H1 (cell line): ENCODE results near the gene MACROD2. TPM values are rescaled to one million over a fixed set of nuclear protein-coding genes. Genes with fewer than 3 reads are reported as not detected.

Experiments
- CTCF ChIA-PET: fragments of 300-600 bp; sonication (Branson Sonifier 250); formaldehyde crosslinking; loops from one replicate; lab custom pipeline; 2021; ENCODE audit not compliant: partially characterized antibody; lab: Charles Lee
- POLR2A ChIA-PET: fragments of 300-600 bp; sonication (Branson Sonifier 250); formaldehyde crosslinking; loops from one replicate; lab custom pipeline; 2021; ENCODE audit warnings: inconsistent platforms; ENCODE audit not compliant: partially characterized antibody; lab: Charles Lee
- DNase-seq, 2 experiments: peaks; one replicate each; pipeline versions ENCODE4 v3.0.0 to v3.0.0-alpha.2; 2010 to 2022; ENCODE audit warnings: low spot score in 2 of 2, low read depth in 1 of 2, mixed read lengths in 1 of 2
- FAIRE-seq: peaks from 2 replicates; lab custom pipeline; 2011; peaks lifted over from hg19 to GRCh38; lab: Jason Lieb, UNC
- H2AFZ ChIP-seq: 2 replicates; pipeline ENCODE4 v1.8.1; 2012; ENCODE audit warnings: low read length, inconsistent platforms
- H2AK5ac ChIP-seq: 2 replicates; pipeline ENCODE4 v1.6.1; 2013; ENCODE audit warnings: low read depth, low read length
- H2BK120ac ChIP-seq: replicated peaks from 2 replicates; pipeline ENCODE3; 2013; ENCODE audit warnings: low read depth, low read length, inconsistent platforms
- H2BK12ac ChIP-seq: 2 replicates; pipeline ENCODE4 v1.6.1; 2013; ENCODE audit warnings: low read depth, low read length
- H2BK15ac ChIP-seq: 2 replicates; pipeline ENCODE4 v1.6.1; 2013; ENCODE audit warnings: low read length
- H2BK20ac ChIP-seq: 2 replicates; pipeline ENCODE4 v1.6.1; 2013; ENCODE audit warnings: low read length
- H2BK5ac ChIP-seq: 2 replicates; pipeline ENCODE4 v1.6.1; 2013; ENCODE audit warnings: low read depth, low read length
- H3K14ac ChIP-seq: 2 replicates; pipeline ENCODE4 v1.6.1; 2013; ENCODE audit warnings: inconsistent platforms; ENCODE audit not compliant: insufficient read length
- H3K18ac ChIP-seq: 2 replicates; pipeline ENCODE4 v1.6.1; 2013; ENCODE audit warnings: low read length; ENCODE audit errors: extremely low read depth
- H3K23ac ChIP-seq: 2 replicates; pipeline ENCODE4 v1.6.1; 2013; ENCODE audit warnings: inconsistent platforms; ENCODE audit not compliant: insufficient read length
- H3K23me2 ChIP-seq: 2 replicates; pipeline ENCODE4 v1.6.1; 2013; ENCODE audit warnings: low read depth, low read length
- H3K27ac ChIP-seq: 2 replicates; pipeline ENCODE4 v1.6.1; 2011; ENCODE audit warnings: low read depth, low read length, inconsistent platforms
- H3K27me3 ChIP-seq, 4 experiments: replicated peaks in 1 of 4; 1 replicate in 1 of 4; 2 replicates in 3 of 4; pipeline versions ENCODE4 v1.6.1 to v1.8.1; 2011 to 2013; ENCODE audit warnings: low read length in 3 of 4, mild to moderate bottlenecking in 3 of 4, inconsistent platforms in 2 of 4, mixed read lengths in 2 of 4, moderate library complexity in 1 of 4; ENCODE audit not compliant: control insufficient read depth in 3 of 4, insufficient read depth in 3 of 4; ENCODE audit errors: extremely low read depth in 1 of 4
- H3K36me3 ChIP-seq, 4 experiments: 2 replicates each; pipeline versions ENCODE4 v1.6.1 to v1.8.1; 2011 to 2013; ENCODE audit warnings: mild to moderate bottlenecking in 4 of 4, low read length in 3 of 4, moderate library complexity in 2 of 4, control low read depth in 1 of 4, inconsistent platforms in 1 of 4; ENCODE audit not compliant: insufficient read depth in 4 of 4, control insufficient read depth in 2 of 4
- H3K4ac ChIP-seq: replicated peaks from 2 replicates; pipeline ENCODE3; 2013; ENCODE audit warnings: low read length, low read depth, mixed read lengths, inconsistent platforms; ENCODE audit not compliant: insufficient read length
- H3K4me1 ChIP-seq, 4 experiments: replicated peaks in 1 of 4; 1 replicate in 1 of 4; 2 replicates in 3 of 4; pipeline versions ENCODE4 v1.6.1 to v1.8.1; 2011 to 2013; ENCODE audit warnings: low read length in 3 of 4, inconsistent platforms in 2 of 4, mixed read lengths in 1 of 4; ENCODE audit not compliant: insufficient read depth in 4 of 4, control insufficient read depth in 3 of 4
- H3K4me2 ChIP-seq, 2 experiments: 2 replicates each; pipeline versions ENCODE4 v1.6.1 to v1.8.1; 2011 to 2013; ENCODE audit warnings: low read depth in 2 of 2, low read length in 2 of 2, control low read depth in 1 of 2, inconsistent platforms in 1 of 2, mild to moderate bottlenecking in 1 of 2; ENCODE audit not compliant: insufficient read depth in 1 of 2
- H3K4me3 ChIP-seq, 4 experiments: fragments of 200-600, 300-600 bp in 1 of 4; sonication (generic), shearing (Covaris generic), sonication (Bioruptor Twin) in 1 of 4; 2 replicates each; pipeline versions ENCODE4 v1.5.1 to v1.8.1; 2011 to 2016; ENCODE audit warnings: low read length in 4 of 4, low read depth in 3 of 4, control low read depth in 2 of 4, inconsistent platforms in 2 of 4, mild to moderate bottlenecking in 2 of 4, mixed read lengths in 1 of 4, moderate library complexity in 1 of 4; ENCODE audit not compliant: insufficient read depth in 2 of 4; ENCODE audit errors: extremely low read depth in 1 of 4
- H3K56ac ChIP-seq: replicated peaks from 2 replicates; pipeline ENCODE3; 2013; ENCODE audit warnings: low read depth, mild to moderate bottlenecking, mixed read lengths, low read length, inconsistent platforms; ENCODE audit not compliant: insufficient read length
- H3K79me1 ChIP-seq: 2 replicates; pipeline ENCODE4 v1.6.1; 2013; ENCODE audit warnings: low read depth, low read length, control low read depth
- H3K79me2 ChIP-seq, 2 experiments: 2 replicates each; pipeline versions ENCODE4 v1.6.1 to v1.8.1; 2012 to 2013; ENCODE audit warnings: low read length in 2 of 2, mild to moderate bottlenecking in 2 of 2, inconsistent platforms in 1 of 2; ENCODE audit not compliant: insufficient read depth in 2 of 2, control insufficient read depth in 1 of 2
- H3K9ac ChIP-seq, 4 experiments: replicated peaks in 1 of 4; 1 replicate in 1 of 4; 2 replicates in 3 of 4; pipeline versions ENCODE4 v1.6.1 to v1.8.1; 2011 to 2013; ENCODE audit warnings: low read depth in 3 of 4, low read length in 3 of 4, control low read depth in 2 of 4, mild to moderate bottlenecking in 2 of 4, moderate library complexity in 2 of 4, inconsistent platforms in 1 of 4; ENCODE audit errors: extremely low read depth in 1 of 4
- H3K9me3 ChIP-seq, 2 experiments: 2 replicates each; pipeline versions ENCODE4 v1.6.1 to v1.8.1; 2012 to 2013; ENCODE audit warnings: mild to moderate bottlenecking in 2 of 2, moderate library complexity in 2 of 2, control low read depth in 1 of 2, inconsistent platforms in 1 of 2, low read depth in 1 of 2, low read length in 1 of 2, mixed read lengths in 1 of 2; ENCODE audit not compliant: insufficient read depth in 2 of 2
- H4K20me1 ChIP-seq, 2 experiments: replicated peaks in 1 of 2; 2 replicates each; pipeline versions ENCODE3 to v1.8.1; 2011 to 2013; ENCODE audit warnings: inconsistent platforms in 2 of 2, low read length in 2 of 2, mild to moderate bottlenecking in 1 of 2; ENCODE audit not compliant: insufficient read depth in 2 of 2, control insufficient read depth in 1 of 2
- H4K5ac ChIP-seq: 2 replicates; pipeline ENCODE4 v1.6.1; 2013; ENCODE audit warnings: low read length, low read depth, mixed read lengths, inconsistent platforms; ENCODE audit not compliant: insufficient read length
- H4K8ac ChIP-seq: 2 replicates; pipeline ENCODE4 v1.8.0; 2013; ENCODE audit warnings: mild to moderate bottlenecking, moderate library complexity, low read length, inconsistent platforms; ENCODE audit not compliant: insufficient read depth; ENCODE audit errors: extremely low read depth
- H4K91ac ChIP-seq: replicated peaks from 2 replicates; pipeline ENCODE3; 2013; ENCODE audit warnings: low read length, mixed read lengths, inconsistent platforms; ENCODE audit not compliant: insufficient read length
- FOSL1 ChIP-seq: IDR thresholded peaks from 2 replicates; pipeline ENCODE4 v1.6.1; 2011; ENCODE audit warnings: mild to moderate bottlenecking, low read depth, low read length, moderate library complexity; ENCODE audit not compliant: insufficient read depth
- TEAD4 ChIP-seq: IDR thresholded peaks from 2 replicates; pipeline ENCODE4 v1.6.1; 2012; ENCODE audit warnings: low read depth, low read length, inconsistent platforms, mixed read lengths
- WGBS, 2 experiments: shearing (Covaris generic) in 1 of 2; methylation state at CpG; one replicate each; pipeline versions ENCODE4 v1.1.6 to v1.1.7; 2013 to 2015; ENCODE audit warnings: low lambda C conversion rate in 2 of 2, mixed read lengths in 2 of 2, inconsistent platforms in 1 of 2, low coverage in 1 of 2, missing lambda C conversion rate in 1 of 2; ENCODE audit not compliant: insufficient replicate concordance in 2 of 2, insufficient coverage in 1 of 2, insufficient read length in 1 of 2; ENCODE audit errors: extremely low coverage in 1 of 2, missing lambda C conversion rate in 1 of 2; 5-methylcytosine and 5-hydroxymethylcytosine counted together
- polyA plus RNA-seq, 7 experiments: library from polyadenylated mRNA; depleted of rRNA in 3 of 7; stranded (reverse) in 5 of 7; unstranded in 2 of 7; fragments of >200 nt in 5 of 7; fragments of 200-250 nt in 2 of 7; gene quantifications; 1 replicate in 5 of 7; 2 replicates in 1 of 7; 4 replicates in 1 of 7; pipeline versions ENCODE4 v1.2.1 to v1.2.3, GENCODE V29; 2011 to 2013; ENCODE audit warnings: missing spikeins in 2 of 7, mixed read lengths in 2 of 7
- total RNA-seq: library from RNA; stranded (reverse); fragmentation: NEBNext Ultra II Directional; extraction: Animal tissue kit (Norgen Biotek cat#: 25700); gene quantifications from 2 replicates; pipeline ENCODE4 v1.2.1, GENCODE V29; 2021
- TF ChIP-seq, protein P1 (sequence below): IDR thresholded peaks from 2 replicates; pipeline ENCODE4 v1.6.1; 2012; ENCODE audit warnings: inconsistent platforms

The MACROD2 gene
- total and polyA plus RNA-seq, 2 of the 8 experiments (the other 6 are each of a cell fraction or from before 2014, with no cell fraction given): 0.70 to 3.9 TPM

DNA sequence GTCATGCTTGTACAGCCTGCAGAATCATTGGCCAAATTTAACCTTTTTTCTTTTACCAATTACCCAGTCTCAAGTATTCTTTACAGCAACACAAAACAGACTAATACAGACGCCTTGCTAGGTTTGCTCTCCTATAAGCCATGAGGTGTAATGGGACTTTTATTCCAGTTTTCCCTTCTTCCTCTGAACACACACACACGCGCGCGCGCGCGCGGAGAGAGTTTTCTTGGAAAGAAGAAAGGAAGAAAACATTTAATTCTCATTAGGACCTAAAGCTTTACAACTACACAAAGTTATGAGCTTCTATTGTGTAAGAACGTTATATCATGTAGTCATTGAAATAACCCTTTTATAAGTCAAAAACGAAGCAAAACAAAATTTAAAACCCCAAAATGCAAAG, 1023.6 kb downstream of the MACROD2 start:
- no peak overlapping the region for H4K8ac ChIP-seq
- H3K56ac ChIP-seq: no peak overlapping the region
- no peak overlapping the region for H2BK5ac ChIP-seq
- H3K23ac ChIP-seq: no peak overlapping the region
- no peak overlapping the region for H3K9ac ChIP-seq
- 0 out of 4 replicates have a peak, but pooled peaks cover 0 to 5% of the 10 kb centered on the region in 2 experiments for H3K9me3 ChIP-seq
- no peaks in the 10 kb centered on the region for H3K27me3 ChIP-seq
- H2BK20ac ChIP-seq: no peak overlapping the region
- H3K4ac ChIP-seq: no peak overlapping the region
- H3K36me3 ChIP-seq: no peaks in the 10 kb centered on the region
- no peak overlapping the region for H3K18ac ChIP-seq
- no peaks in the 10 kb centered on the region for H3K4me1 ChIP-seq
- ChIA-PET POLR2A (no interaction called here), CTCF (no interaction called here)
- H4K20me1 ChIP-seq: no peaks in the 10 kb centered on the region
- no peak for DNase-seq
- H3K79me1 ChIP-seq: no peaks in the 10 kb centered on the region
- no peak overlapping the region for H2BK12ac ChIP-seq
- H4K5ac ChIP-seq: no peak overlapping the region
- whole genome bisulfite sequencing, 2 experiments: 97% methylated on average over 11 of the region's 11 CpGs; no CpG with 5 or more reads in 1 of the 2 experiments
- H2BK15ac ChIP-seq: no peak overlapping the region
- no peak overlapping the region for H3K27ac ChIP-seq
- TF ChIP-seq, protein P1, sequence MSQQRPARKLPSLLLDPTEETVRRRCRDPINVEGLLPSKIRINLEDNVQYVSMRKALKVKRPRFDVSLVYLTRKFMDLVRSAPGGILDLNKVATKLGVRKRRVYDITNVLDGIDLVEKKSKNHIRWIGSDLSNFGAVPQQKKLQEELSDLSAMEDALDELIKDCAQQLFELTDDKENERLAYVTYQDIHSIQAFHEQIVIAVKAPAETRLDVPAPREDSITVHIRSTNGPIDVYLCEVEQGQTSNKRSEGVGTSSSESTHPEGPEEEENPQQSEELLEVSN: no peak
- TF ChIP-seq FOSL1: no peak
- TF ChIP-seq TEAD4: no peak
- H3K4me3 ChIP-seq: no peak overlapping the region
- H4K91ac ChIP-seq: no peak overlapping the region
- H2AFZ ChIP-seq: no peak overlapping the region
- H3K4me2 ChIP-seq: no peak overlapping the region
- H3K79me2 ChIP-seq: no peaks in the 10 kb centered on the region
- no peak overlapping the region for H2AK5ac ChIP-seq
- H2BK120ac ChIP-seq: no peak overlapping the region
- no peak for FAIRE-seq
- no peak overlapping the region for H3K14ac ChIP-seq
- no peaks in the 10 kb centered on the region for H3K23me2 ChIP-seq
